WI38 (cell line): Measurements from ENCODE around the gene C16orf96.

Experiments
- H3K4me3 ChIP-seq: 2 replicates; pipeline ENCODE4 v1.5.1; 2011; ENCODE audit warnings: low read depth, mild to moderate bottlenecking, control low read depth, low read length
- CTCF ChIP-seq: IDR thresholded peaks from 2 replicates; pipeline ENCODE4 v1.5.1; 2012; ENCODE audit warnings: low read depth, mild to moderate bottlenecking, control low read depth, low read length

Gene C16orf96

GRCh38 chr16:4640572-4641305 lies 84.6 kb downstream of the C16orf96 start:
- TF ChIP-seq CTCF: no peak

GRCh38 chr16:4641306-4641687 lies 85.2 kb downstream of the C16orf96 start:
- H3K4me3 ChIP-seq: no peak overlapping the region
- TF ChIP-seq CTCF: no peak

More at GRCh38 chr16:4640572-4641305, 84.6 kb downstream of the C16orf96 start:
- H3K4me3 ChIP-seq: no peak overlapping the region

- no peak overlapping the region for H3K4me3 ChIP-seq
- no peak for TF ChIP-seq CTCF
These were observed 85.8 kb downstream of the C16orf96 start for GRCh38 chr16:4641895-4642294.

- no peak overlapping the region for H3K4me3 ChIP-seq
- TF ChIP-seq CTCF: no peak
These were observed 90.9 kb downstream of the C16orf96 start for GRCh38 chr16:4646773-4647643.

GRCh38 chr16:4647644-4647980 lies 91.5 kb downstream of the C16orf96 start:
- no peak for TF ChIP-seq CTCF
- H3K4me3 ChIP-seq: no peak overlapping the region

GRCh38 chr16:4648917-4649316 lies 92.8 kb downstream of the C16orf96 start:
- no peak for TF ChIP-seq CTCF

More at GRCh38 chr16:4648917-4649316, 92.8 kb downstream of the C16orf96 start:
- H3K4me3 ChIP-seq: no peak overlapping the region
